ENCODE results near the gene ARFRP1.

ARFRP1 gene

GRCh38 chr20:63690003-63690897 is 17.5 kb downstream of the ARFRP1 start:
- DNase-seq, result no peak

GRCh38 chr20:63689046-63690002 is 18.5 kb downstream of the ARFRP1 start:
- no peak for DNase-seq

GRCh38 chr20:63688228-63689045 is 19.3 kb downstream of the ARFRP1 start:
- no peak for DNase-seq

- DNase-seq, result no peak
These were observed 20.2 kb downstream of the ARFRP1 start for GRCh38 chr20:63687419-63688178.

DNA sequence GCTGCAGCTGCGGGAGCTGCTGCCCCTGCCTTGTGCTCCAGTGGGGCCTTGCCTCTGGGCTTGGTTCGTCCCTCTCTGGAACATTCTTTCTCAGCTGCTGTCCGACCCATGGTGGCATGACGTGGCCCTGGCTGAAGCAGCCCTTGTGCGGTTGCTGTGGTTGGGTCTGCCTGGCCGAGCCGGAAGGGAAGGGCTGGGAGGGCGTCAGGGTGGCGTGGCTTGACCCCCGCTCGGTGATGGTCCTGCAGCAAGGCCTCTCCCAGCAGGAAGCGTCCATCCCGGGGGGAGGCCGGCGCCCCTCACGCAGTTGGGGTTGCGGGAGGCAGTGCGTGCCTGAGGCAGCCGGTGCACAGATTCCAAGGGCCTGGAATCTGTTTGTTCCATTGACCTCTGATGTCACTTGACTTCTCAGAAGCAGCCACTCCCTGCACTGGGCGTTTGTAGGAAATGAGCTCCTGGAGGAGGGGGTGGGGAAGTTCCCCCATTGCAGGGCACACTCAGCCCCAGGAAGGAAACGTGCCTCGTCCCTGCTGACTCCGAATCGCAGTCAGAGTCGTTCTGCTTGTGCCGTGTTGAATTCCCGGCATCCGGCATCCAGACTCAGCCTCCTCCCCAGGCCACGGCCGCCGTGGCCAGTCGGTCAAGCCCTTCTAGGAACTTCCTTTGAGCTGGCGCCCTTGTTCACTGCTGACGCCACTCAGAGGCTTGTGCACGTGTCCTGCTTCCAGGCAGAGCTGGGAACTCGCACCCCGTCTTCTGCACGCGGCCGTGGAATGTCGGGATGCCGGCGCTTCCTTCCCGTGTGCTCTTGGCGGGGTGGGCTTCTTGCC is 21.1 kb downstream of the ARFRP1 start:
- no peak for DNase-seq

DNA sequence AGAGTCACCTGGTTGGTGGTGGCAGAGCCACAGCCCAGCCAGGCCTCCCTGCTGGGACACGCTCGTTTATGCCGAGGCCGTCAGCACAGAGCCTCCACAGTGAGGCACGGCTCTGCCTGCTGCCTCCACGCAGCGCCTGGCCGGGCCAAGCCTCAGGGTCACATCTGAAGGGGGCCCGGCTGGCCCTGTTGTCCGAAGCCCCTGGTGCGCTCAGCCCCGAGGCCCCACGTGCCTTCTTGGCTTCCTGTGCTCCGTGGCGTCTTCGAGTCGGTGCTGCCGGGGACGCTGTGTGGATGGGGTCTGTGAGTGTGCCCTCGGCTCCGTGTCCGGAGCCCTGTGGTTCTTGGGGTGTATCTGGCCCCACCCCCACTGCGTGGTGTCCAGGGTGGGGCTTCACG is 21.7 kb downstream of the ARFRP1 start:
- no peak for DNase-seq

- no peak for DNase-seq
These were observed 22.3 kb downstream of the ARFRP1 start for GRCh38 chr20:63685269-63686026.

GRCh38 chr20:63682384-63683139 is 25.2 kb downstream of the ARFRP1 start:
- no peak for DNase-seq

- no peak for DNase-seq
These were observed 26.1 kb downstream of the ARFRP1 start for GRCh38 chr20:63681609-63682142.

DNA sequence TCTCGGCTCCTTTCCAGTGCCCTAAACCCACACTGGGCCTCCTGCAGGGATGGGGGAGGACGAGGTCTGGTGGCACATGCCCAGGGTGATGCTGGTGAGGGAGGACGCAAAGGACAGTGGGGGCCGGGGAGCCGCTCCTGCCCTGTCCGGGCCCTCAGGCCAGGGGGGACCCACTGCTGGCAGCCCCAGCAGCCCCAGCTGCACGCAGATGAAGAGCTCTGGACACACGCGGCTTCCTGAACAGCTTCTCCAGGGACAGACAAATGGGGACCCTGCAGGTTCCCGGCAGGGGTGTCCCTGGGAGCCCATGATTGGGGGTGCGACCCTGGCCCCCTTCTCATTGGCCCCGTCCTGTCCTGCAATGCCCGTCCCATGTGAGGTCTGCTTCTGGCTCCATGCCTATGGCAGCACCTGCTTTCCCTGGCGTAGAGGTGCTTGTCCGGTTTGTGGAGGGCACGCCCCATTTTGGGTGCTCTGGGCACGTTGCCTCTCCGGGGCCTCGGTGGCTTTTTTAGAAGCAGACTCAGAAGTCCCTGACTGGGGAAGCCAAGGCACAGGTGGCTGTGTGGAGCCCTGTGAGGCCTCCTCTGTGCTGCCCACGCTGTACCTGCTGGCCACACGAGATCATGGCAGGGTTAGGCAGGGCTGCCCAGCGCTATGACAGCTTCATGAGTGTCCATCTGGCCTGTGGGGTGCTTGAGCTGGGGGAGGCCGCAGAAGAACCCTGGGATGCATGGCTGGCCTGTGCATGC is 26.7 kb downstream of the ARFRP1 start:
- DNase-seq, result no peak

DNA sequence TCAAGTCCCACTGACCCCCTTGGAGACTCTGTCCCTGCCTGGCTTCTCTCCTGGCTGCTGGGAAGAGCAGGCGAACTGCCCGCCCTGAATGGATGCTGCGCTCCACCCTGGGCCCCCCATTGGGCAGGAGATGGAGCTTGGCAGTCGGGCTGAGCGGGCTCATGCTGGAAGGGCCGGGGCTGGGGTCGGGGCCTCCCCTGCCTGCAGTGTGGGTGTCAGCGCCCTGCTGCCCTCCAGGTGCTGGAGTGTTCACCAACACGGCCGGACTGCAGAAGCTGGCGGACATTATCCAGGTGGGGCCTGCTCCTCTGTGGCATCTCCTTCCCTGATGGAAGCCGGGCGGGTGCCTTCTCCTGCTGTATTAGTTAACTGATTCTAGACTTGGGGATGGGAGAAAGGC is 27.3 kb downstream of the ARFRP1 start:
- DNase-seq, result no peak

GRCh38 chr20:63679799-63680305 is 27.9 kb downstream of the ARFRP1 start:
- no peak for DNase-seq

- DNase-seq, result no peak
These were observed 28.9 kb downstream of the ARFRP1 start for GRCh38 chr20:63678667-63679465.

GRCh38 chr20:63678071-63678470 is 29.7 kb downstream of the ARFRP1 start:
- DNase-seq, result no peak

DNA sequence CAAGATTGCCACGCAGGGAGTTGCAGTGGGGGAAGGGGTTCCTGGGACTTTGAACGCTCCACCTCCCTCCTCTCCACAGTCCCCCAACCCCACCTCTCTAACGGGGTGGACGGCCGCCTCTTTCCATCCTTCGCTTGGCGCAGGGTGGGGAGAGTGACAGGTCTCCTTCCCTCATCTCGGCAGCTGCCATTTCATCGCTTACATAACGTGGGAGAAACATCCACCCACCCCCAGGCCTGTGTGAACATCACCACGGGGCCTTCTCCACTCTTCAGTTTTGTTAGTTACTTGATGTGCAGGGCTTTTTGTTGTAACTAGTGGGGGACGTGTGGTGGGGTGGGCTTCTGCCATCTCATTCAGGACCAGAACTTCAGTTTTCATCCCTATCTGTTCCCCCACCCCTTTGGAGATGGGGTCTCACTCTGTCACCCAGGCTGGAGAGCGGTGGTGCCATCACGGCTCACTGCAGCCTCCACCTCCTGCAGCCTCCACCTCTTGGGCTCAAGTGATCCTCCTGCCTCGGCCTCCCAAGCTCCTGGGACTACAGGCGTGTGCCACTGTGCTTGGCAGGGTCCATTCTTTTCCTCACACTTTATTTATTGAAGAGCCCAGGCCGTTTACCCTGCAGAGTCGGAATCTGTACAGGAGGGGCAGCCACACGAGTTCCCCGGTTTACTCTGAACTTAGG is 32.0 kb downstream of the ARFRP1 start:
- DNase-seq, result no peak

- DNase-seq, result no peak
These were observed 33.8 kb downstream of the ARFRP1 start for GRCh38 chr20:63673951-63674350.

- DNase-seq, result no peak
These were observed 35.1 kb downstream of the ARFRP1 start for GRCh38 chr20:63672666-63673065.
